ENCODE data around the gene FAM187B.

GRCh38 chr19:35223862-35224505, 4.6 kb downstream of the FAM187B start:
- no peak for TF ChIP-seq CTCF (IDR thresholded peaks at IDR 0.05)
- TF ChIP-seq EZH2 (IDR thresholded peaks at IDR 0.05; ENCODE audit: borderline replicate concordance, insufficient read depth, low read depth, low read length, poor library complexity, severe bottlenecking): no peak

All from B cell (primary cell).